ENCODE data around the gene CR1. TPM values are rescaled to one million over a fixed set of nuclear protein-coding genes. Genes with fewer than 3 reads are reported as not detected.
"Not testable (repeated sequence)": the region's sequence is repeated elsewhere in the genome, so short reads cannot be mapped to it uniquely, and the experiment has no call there.

Gene CR1
- total RNA-seq, 3 donors from 2014 or later, result 0.84 to 7.2 (median 3.8) TPM

- no peaks in the 10 kb centered on the region for H3K36me3 ChIP-seq (ENCODE audit: low read depth)
- no peak overlapping the region for H3K4me3 ChIP-seq
- H3K4me1 ChIP-seq (ENCODE audit: low read depth), result no peaks in the 10 kb centered on the region
- no peaks in the 10 kb centered on the region for H3K9me3 ChIP-seq
- DNase-seq (no peak), ATAC-seq (no peak)
- TF ChIP-seq CTCF (IDR thresholded peaks at IDR 0.05), result no peak
- intact Hi-C loops (cut with DNase I, micrococcal nuclease), result no loop called here
Measured at GRCh38 chr1:207519505-207520399, 23.8 kb downstream of the CR1 start.

DNA sequence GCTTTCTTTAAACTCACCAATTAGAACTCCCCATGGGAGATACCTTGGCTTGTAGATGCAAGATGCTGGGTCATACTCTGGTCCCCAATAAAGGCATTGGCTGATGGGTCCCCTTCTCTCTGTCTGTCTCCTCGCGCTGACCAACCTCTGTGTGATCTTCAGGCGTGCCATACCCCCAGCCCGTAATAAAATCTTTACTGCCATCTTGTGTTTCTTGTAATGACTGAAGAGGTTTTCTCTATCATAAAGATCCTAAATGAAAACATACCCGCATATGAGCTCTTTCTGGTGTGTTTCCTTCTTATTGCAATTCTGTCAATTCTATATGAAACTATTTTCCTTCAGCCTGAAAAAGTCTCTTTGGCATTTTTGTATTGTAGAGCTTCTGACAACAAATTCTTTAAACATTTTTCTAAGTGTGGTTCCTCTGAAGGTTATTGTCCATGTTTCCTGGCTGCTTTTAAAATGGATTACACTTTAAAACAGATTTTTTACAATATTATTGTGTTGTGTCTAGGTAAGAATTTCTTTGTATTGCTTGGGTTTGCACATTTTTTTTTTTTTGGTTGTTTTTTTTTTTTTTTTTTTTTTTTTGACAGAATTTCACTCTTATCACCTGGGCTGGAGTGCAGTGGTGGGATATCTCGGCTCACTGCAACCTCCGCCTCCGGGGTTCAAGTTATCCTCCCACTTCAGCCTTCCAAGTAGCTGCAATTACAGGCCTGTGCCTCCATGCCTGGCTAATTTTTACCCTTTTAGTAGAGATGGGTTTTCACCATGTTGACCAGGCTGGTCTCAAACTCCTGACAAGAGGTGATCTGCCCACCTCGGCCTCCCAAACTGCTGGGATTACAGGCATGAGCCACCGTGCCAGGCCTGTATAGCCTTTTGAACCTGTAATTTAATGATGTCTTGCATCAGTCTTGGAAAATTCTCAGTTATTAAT lies 24.7 kb downstream of the CR1 start:
- DNase-seq; H3K4me1 ChIP-seq (ENCODE audit: low read depth); H3K9me3 ChIP-seq; ATAC-seq; H3K36me3 ChIP-seq (ENCODE audit: low read depth); H3K4me3 ChIP-seq; intact Hi-C loops (cut with DNase I, micrococcal nuclease): not testable (repeated sequence)

DNA sequence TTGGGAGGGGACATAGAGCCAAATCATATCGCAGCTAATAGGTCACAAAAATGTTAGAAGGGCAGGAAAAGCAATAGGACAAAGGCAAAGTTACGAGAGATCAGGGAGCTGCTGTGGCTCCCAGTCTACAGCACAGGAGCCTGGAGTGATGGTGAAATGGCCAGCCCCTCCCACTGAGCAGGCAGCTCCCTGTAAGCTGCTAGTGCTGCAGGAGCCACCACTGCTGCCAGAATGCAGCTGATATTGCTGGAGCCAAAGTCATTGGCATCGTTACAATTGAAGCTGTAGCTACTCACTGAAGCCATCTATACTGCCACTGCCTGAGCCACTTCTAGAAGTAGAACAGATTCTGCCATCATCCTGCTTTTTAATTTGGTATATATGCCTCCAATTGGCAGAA lies 29.3 kb downstream of the CR1 start:
- H3K4me1 ChIP-seq (ENCODE audit: low read depth); H3K9me3 ChIP-seq; H3K4me3 ChIP-seq; intact Hi-C loops (cut with DNase I, micrococcal nuclease); ATAC-seq; H3K36me3 ChIP-seq (ENCODE audit: low read depth); DNase-seq: not testable (repeated sequence)

GRCh38 chr1:207528401-207528800 lies 32.4 kb downstream of the CR1 start:
- H3K9me3 ChIP-seq; ATAC-seq; intact Hi-C loops (cut with DNase I, micrococcal nuclease); H3K36me3 ChIP-seq (ENCODE audit: low read depth); H3K4me3 ChIP-seq; DNase-seq; H3K4me1 ChIP-seq (ENCODE audit: low read depth): not testable (repeated sequence)

DNA sequence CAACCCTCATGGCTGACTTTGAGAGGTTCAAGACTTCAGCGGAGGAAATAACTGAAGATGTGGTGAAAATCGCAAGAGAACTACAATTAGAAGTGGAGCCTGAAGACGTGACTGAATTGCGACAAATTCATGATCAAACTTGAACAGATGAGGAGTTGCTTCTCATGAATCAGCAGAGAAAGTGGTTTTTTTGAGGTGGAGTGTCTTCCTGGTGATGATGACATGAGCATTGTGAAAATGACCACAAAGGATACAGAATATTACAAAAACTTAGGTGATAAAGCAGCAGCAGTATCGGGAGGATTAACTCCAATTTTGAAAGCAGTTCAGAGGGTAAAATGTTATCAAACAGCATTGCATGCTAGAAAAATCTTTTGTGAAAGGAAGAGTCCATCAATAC lies 40.3 kb downstream of the CR1 start:
- H3K4me3 ChIP-seq; H3K9me3 ChIP-seq; DNase-seq; H3K36me3 ChIP-seq (ENCODE audit: low read depth); ATAC-seq; intact Hi-C loops (cut with DNase I, micrococcal nuclease); H3K4me1 ChIP-seq (ENCODE audit: low read depth): not testable (repeated sequence)

DNA sequence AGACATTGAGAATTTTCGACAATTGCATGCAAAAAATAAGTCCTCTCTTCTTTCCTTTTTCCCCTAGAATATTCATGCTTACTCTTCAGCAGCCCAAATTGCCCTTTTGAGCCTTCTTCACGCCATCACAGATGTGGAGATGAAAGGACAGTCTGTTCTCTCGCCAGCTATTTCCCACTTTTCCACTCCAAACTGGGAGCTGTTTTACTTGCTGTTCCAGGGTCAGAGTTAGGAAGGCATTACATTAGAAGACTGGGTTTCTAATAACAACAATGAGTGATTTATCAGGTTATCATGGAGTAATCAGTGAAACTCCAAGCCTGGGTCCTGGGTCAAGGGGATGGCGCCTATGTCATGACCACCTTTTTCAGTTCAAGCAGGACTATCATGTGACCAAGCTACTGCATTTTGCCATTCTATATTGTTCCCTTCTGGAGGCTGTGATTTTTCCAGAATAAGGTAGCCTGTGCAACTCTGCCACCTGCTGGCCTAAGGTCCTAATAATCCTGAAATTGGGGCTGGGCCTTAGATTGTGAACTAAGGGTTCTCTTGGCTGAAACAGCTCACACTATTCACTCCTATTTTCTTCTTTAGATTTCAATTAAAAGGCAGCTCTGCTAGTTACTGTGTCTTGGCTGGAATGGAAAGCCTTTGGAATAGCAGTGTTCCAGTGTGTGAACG lies 50.9 kb downstream of the CR1 start:
- H3K4me3 ChIP-seq; H3K4me1 ChIP-seq (ENCODE audit: low read depth); H3K9me3 ChIP-seq; H3K36me3 ChIP-seq (ENCODE audit: low read depth); DNase-seq; ATAC-seq; intact Hi-C loops (cut with DNase I, micrococcal nuclease): not testable (repeated sequence)

- H3K36me3 ChIP-seq (ENCODE audit: low read depth); H3K4me1 ChIP-seq (ENCODE audit: low read depth); H3K4me3 ChIP-seq; ATAC-seq; intact Hi-C loops (cut with DNase I, micrococcal nuclease); H3K9me3 ChIP-seq; DNase-seq: not testable (repeated sequence)
Measured at GRCh38 chr1:207554823-207555222, 58.9 kb downstream of the CR1 start.

DNA sequence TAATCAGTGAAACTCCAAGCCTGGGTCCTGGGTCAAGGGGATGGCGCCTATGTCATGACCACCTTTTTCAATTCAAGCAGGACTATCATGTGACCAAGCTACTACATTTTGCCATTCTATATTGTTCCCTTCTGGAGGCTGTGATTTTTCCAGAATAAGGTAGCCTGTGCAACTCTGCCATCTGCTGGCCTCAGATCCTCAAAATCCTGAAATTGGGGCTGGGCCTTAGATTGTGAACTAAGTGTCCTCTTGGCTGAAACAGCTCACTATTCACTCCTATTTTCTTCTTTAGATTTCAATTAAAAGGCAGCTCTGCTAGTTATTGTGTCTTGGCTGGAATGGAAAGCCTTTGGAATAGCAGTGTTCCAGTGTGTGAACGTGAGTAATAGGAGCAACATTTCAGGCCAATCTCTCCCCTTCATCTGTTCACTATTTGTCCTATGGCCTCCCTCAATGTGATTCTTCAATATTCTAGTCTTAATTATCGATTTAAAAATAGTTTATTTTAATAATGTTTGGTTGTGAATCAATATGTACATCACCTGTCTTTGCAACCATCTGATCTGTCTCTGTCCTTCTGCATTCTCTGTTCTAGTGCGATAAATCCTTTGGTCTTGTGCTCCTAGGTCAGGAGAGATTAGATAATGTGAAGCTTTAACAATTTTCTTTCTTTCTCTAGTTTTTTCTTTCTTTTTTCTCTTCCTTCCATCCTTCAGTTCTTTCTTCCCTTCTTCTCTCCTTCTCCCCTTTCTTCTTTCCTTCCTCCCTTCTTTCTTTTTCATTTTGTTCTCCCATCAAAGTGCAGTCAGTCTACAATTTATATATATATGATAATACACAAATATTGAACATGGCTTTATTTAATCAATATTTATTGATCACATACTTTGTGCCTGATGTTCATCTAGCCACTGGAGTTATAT lies 69.8 kb downstream of the CR1 start:
- TF ChIP-seq CTCF (IDR thresholded peaks at IDR 0.05), result no peak
- DNase-seq, result peak in 1 of 3 donors; percentile 17
- Histone ChIP-seq H3K36me3 (ENCODE audit: low read depth) (no peaks in the 10 kb centered on the region), H3K4me1 (ENCODE audit: low read depth) (no peaks in the 10 kb centered on the region), H3K4me3 (no peak overlapping the region), H3K9me3 (no peaks in the 10 kb centered on the region)
- intact Hi-C loops (cut with DNase I, micrococcal nuclease), result no loop called here
- no peak for ATAC-seq

GRCh38 chr1:207571926-207572325 lies 76.0 kb downstream of the CR1 start:
- DNase-seq; H3K4me3 ChIP-seq; H3K36me3 ChIP-seq (ENCODE audit: low read depth); intact Hi-C loops (cut with DNase I, micrococcal nuclease); H3K4me1 ChIP-seq (ENCODE audit: low read depth); H3K9me3 ChIP-seq; ATAC-seq: not testable (repeated sequence)

DNA sequence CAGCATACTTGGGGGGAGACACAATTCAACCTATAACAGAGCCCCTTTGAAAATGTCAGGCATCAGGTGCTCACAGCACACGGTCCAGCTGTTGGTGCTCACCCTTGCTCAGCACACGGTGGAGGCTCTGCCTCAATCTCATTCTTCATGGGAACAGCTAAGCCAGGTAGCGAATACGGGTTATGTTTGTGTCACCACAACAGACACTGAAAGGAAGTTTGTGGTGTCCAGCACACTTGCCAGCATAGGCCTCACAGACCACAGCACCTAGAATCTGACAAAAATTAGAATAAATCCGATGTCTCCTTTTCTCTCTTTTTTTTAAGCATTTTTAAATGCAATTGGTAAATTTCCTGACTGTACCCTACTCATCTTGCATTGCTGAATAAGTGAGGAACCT lies 77.1 kb downstream of the CR1 start:
- H3K36me3 ChIP-seq (ENCODE audit: low read depth); intact Hi-C loops (cut with DNase I, micrococcal nuclease); H3K4me1 ChIP-seq (ENCODE audit: low read depth); H3K9me3 ChIP-seq; ATAC-seq; DNase-seq; H3K4me3 ChIP-seq: not testable (repeated sequence)

GRCh38 chr1:207575381-207575780 lies 79.4 kb downstream of the CR1 start:
- H3K4me1 ChIP-seq (ENCODE audit: low read depth); H3K4me3 ChIP-seq; intact Hi-C loops (cut with DNase I, micrococcal nuclease); H3K36me3 ChIP-seq (ENCODE audit: low read depth); H3K9me3 ChIP-seq; ATAC-seq; DNase-seq: not testable (repeated sequence)

Data from mucosa of descending colon (tissue), 3 donors.